ENCODE data around the gene DPYSL5.

The DPYSL5 gene

DNA sequence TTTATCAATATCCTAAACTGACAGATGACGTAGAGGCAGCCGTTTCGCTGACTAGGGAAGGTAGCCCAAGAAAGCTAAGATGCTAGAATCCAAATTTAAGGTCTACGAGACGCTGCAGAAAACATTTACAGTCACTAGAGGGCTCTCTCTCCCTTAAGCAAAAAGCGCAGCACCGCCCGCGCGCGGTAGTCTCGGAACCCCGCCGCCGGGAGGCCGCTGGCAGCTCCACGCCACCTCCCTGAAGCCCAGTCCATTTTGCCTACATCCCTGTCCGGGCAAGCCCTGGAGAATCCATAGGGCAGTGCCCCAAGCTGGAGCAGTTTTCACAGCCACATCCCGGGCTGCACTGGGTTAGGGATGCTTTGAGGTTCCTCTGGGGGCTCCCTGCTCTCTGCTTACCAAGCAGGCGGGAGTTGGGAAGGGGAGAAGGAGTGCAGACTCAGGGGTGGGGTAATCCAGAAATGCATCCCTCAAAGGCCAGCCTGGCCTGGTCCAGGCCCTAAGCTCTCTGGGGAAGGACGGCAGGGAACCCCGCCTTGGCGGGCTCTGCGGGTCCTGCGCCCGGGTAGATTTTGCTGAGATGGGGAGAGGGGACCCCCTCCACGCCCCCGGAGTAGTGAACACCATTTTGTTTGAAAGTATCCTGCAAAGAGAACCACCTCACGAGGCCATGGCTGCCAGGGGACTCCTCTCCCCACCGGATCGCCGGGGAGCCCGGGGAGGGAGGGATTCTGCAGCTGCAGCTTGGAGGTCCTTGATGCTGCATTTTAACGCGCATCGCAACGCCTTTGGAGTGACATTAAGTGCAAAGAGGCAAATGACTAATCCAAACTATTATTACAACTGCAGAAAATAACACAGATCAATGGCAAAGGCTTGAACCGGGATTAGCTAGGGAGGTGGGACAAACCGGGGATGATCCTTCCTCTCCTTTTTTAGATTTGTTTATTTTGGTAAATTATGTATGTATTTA, 1.3 kb upstream of the DPYSL5 start:
- peak; percentile 90 for DNase-seq

DNA sequence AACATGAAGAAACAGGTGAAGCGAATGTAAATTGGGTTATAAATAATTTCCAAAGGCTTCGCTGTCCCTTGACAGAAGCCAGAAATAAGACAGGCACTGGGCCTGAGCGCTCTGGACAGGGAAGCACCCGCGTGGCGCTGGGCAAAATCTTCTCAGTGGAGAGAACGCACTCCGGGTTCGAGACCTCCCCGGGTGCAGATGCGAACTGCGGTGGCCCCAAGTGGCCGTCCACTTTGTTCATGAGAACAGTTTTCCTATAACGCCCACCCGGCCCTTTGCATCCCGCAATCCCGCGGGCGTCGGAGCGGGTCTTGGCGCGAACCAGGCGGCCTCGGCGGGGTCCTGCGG, 651 bp upstream of the DPYSL5 start:
- peak; percentile 57 for DNase-seq

DNA sequence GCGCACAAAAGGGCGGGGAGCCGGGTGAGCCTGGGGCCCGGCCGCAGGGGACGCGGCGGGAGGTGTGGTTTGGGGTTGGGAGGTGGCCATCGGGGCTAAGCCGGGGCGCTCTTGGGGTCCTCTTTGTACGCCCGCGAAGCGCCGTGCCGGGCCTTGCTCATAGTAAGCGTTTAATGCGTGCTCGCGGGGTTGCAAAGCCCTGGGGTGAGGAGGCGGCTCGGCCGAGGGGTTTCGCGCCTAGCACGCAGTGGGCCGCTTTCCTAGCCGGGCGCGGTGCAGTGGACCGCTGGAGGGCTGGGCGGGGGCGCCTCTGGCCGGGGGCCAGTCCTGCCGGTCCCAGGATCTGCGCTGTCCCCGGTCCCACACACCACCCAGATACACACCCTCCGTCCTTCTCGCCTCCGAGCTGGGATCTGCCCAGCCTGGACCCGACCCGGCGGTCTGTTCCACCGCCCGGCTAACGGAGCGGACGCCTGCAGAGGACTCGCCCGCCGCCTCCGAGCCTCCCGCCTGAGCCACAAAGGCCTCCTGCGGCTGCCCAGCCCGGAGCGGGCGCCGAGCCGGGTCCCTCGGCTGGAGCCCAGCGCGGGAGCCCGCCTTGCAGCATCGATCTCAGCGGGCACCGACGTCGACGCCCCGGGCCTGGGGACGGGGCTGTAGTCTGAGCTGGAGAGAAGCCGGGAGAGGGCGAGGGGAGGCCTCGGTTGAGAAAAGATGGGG, 564 bp downstream of the DPYSL5 start:
- peak; percentile 69 for DNase-seq

DNA sequence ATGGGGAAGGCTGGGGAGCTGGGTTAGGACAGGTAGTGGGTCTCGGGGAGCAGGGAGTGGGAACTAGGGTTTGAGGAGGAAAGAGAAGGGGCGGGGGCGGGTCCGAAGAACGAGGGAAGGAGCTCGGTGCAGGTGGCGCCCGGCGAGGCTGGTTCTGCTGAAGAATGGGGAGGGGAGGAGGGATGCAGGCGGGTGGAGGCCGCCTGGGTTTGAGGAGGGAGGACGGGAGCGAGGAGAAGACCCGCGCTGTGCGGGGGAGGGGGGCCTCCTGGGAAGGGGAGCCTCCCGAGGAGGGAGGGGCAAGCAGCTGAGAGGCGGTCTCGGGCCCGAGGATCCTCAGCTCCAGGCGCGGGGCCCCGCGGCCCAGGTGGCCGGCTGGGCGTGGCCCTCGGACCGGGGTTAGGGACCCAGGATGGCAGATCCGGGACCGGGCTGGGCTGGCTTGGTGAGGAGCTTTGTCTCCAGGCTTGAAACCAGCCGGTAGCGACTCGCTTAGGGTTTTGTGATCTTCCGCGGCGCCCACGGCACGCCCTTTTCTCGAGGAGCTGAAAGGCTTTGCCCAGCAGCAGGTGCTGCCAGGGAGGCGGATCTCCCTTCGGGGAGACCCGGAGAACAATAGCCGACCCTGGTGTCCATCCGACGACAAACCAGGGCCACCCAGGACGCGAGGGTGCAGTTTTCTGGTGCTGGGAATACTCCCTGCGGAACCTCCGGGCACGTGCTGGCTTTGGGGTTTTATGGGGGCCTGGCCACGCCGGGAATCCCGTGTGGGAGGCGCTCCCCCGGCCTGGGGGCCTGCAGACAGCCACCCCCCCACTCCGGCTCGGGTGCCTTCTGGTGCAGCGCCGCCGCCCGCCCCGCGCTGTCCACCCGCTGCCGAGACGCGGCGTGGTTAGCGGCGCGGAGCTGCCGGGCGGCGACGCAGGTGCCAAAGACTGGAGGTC, 1.4 kb downstream of the DPYSL5 start:
- peak; percentile 65 for DNase-seq

DNA sequence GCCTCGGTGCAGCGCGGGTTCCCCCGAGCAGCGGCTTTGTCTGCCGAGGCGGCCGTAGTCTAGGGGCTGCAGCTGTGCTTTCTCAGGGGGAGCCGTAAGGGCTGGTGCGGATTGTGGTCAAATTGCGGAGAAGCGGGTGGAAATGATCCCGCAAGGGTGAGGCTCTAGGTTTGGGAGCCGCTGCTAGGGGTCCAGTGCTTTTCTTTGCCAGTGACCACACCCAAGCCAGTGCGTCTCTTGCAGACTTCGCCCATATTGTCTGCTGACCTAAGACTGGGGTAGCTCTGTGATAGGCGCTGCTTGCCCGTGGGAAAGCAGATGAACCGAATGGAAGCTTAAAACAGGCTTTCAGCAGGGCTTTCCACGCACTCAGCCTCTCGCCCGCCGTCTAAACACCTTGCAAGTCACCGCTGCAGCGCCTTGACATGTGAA, 2.1 kb downstream of the DPYSL5 start:
- peak; percentile 25 for DNase-seq

DNA sequence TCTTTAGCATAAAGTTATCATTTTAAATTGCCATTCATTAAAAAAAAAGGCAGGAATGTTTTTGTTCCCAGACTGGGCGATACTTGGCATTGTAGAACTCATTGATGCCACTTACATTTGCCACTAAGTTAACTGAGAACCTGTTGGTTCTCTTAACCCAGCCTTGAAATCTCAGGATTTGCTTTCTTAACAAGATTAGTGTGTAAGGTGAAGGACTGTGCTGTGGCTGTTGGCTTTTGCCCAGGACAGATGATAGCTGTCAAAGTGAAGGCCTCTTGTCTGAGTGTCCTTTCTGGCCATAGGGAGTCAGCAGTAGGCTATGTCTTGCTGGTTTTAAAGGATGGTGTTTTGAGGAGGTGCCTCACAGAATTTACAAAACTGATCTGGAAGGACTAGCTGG, 2.6 kb downstream of the DPYSL5 start:
- peak; percentile 19 for DNase-seq

DNA sequence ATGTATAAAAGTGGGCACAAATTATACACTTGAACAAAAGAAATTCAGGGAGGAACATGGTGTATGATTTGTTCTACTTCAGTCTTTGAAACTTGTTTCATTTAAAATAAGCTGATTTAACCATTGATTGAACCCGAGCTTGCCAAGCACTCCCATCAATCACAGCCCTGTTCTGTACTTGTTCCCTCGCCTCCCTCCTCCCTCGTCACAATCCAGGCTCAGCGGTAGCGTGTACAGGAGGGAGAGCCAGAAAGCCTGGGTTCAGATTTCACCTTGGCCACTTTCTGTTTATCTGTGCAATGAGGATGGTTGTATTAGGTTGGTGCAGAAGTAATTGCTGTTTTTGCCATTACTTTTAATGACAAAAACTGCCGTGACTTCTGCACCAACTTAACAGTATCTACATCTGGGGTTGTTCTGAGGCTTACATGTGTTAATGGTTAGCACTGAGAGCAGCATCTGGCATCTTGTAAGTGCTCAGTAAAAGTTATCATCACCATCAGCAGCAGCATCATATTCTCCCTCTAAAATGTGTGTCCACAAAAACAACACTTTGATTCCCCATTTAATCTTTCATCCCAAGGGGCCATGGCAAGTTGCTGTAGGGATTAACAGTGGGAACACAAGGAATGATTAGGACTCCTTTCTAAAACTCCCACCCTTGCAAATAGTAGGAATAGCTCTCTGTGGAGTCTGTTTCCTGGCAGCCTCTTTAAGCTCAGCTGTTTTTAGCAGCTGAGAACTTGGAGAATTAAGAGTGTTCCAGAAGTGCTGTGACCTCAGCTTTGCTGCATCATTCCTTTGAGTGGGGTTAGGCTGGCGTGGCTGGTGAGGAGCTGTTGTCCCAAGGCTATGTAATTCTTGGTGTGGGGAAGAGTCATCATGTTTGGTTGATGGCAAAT, 4.7 kb downstream of the DPYSL5 start:
- no peak for DNase-seq

DNA sequence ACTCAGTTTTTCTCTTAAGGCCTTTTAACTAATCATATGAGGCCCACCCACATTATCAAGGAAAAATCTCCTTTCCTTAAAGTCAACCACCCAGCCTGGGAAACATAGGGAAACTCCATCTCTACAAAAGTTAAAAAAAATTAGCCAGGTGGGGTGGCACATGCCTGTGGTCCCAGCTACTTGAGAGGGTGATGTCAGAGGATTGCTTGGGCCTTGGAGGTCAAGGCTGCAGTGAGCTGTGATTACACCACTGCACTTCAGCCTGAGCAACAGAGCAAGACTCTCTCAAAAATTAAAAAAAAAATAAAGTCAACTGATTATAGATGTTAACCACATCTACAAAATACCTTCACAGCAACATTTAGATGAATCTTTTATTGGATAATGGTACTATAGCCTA, 5.8 kb downstream of the DPYSL5 start:
- no peak for DNase-seq

DNA sequence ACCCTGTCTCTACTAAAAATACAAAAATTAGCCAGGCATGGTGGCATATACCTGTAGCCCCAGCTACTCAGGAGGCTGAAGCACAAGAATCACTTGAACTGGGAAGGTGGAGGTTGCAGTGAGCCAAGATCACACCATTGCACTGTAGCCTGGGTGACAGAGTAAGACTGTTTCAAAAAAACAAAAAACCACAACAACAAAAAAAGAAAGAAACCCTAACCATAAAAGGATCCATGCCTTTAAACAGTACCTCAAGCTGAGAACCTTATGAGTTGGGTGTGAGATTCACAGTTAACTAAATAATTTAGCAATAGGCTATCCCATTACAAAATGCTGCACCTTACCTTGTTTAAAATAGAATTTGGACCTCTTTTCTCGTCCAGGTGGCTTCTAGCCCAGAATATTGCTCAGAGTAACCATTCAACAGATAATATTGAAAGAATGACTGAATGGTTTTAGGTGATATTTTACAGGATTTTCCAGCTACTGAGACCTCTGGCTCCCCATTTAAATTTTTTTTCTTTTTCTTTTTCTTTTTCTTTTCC, 6.4 kb downstream of the DPYSL5 start:
- no peak for DNase-seq

DNA sequence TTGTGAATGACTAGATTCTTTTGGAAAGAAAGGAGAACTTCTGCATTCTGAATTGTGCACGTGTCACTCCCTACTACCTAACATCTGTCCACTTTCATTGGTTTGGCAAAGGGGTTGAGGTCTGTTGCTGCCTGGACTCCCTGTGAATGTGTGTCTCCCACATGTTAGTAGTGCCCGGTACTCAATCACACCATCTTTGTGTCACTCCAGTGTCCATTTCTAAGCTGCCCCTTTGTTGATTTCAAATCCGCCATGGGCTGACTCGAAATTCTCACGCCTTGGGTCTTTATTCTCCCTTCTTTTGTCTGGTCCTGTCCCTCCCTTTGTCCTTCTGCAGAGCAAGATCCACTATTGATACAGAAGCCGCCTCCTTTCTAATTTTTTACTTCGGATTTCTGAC, 7.5 kb downstream of the DPYSL5 start:
- no peak for DNase-seq

DNA sequence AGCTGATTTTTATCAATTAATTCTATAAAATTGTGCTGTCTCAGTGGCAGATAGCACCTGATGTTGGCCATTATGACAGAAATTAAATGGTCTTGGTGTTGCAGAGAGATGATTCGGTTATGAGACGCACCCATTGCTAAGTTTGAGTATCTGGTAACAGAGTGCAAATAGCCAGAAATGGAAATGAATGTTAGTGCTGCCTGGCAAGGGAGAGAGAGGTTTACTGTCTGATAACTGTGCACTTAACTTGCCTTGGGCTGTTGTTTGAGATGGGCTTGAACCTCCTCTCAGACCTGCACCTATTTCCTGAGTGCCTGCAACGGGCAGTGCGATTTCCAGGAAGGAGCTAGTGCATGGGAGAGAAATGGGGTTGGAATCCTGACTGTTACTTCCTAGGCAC, 11.7 kb downstream of the DPYSL5 start:
- DNase-seq: no peak

DNA sequence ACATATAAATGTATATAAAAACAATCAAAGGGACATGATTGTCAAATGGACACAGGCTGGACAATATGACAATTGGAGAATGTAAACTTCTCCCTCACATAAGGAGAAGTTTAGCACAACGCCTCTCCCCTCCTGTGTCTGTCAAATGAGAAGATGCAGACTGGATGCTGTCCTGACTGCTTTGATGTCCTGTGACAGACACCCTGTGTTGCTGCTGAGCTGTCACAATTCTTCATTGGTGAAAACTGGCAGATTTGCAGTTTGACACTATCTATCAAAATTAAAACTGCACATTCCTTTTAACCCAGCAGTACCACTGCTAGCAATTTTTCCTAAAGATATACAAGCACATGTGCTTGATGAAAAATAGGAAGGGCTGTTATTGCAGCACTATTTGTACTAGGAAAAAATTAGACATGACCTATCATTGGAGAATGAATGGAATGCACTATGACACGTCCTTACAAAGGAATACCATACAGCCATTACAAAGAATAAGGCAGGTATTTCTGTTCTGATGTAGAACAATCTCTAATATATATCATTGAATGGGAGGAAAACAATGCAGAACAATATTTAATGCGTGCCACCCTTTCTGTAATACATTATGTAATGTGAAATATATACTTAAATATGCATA, 12.4 kb downstream of the DPYSL5 start:
- DNase-seq: no peak

DNA sequence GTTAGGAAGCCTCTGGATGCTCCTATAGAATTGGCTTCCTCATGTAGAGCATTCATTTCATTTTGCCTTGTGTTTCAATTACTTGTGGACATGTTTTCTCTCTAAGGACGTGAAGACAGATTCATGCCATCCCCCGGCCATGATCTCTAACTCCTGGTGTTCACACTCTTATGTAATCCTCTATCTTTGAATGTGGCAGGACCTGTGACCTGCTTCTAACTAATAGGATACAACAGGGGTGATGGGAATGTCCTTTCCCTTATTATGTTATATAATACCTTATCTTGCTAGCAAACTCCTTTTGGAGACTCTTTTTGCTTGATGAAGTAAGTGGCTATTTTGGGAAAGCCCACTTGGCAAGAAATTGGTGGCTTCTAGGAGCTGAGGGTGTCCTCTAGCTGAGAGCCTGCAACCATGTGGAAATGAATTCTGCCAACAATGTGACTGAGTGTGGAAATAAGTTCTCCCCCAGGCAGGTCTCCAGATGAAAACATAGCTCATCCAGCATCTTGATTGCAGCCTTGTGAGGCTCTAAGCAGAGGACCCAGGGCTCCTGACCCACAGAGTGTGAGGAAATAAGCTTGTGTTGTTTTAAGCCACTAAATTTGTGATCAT, 13.8 kb downstream of the DPYSL5 start:
- no peak for DNase-seq

DNA sequence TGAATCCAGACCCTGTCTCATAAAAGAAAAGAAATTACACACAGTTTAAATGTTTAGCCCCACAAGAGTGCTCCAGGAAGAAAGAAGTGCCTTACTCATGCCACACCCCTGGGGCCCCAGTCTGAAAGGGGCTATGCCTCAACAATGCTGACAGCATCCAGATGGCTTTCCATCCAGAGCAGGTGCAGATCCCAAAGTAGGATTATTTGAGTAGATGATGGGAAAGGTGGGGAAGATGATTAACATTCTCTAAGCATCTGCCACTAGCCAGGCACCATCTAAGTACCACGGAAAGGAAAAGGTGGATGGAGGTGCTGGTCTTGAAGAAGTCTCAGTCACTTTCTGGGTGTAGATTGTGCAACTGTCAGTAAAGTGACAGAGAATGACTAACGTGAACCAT, 16.3 kb downstream of the DPYSL5 start:
- DNase-seq: no peak

DNA sequence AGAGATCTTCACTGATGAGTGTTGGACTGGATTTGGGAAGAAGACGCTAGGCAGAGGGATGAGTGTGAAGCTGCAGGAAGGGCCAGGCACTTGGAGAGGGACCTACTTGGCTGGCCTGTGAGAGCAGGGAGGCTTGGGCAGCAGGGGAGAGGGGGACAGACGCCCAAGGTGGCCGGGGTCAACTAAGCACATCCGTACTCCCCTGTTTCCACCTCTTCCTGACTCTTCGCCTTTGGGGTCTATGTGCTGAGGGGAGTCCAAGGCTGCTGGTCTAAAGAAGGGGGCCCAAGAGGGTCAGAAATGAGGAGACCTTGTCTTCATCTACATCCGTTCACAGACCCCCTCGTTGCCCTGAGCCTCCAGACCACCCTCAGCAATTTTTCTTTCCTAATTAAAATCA, 16.7 kb downstream of the DPYSL5 start:
- no peak for DNase-seq

DNA sequence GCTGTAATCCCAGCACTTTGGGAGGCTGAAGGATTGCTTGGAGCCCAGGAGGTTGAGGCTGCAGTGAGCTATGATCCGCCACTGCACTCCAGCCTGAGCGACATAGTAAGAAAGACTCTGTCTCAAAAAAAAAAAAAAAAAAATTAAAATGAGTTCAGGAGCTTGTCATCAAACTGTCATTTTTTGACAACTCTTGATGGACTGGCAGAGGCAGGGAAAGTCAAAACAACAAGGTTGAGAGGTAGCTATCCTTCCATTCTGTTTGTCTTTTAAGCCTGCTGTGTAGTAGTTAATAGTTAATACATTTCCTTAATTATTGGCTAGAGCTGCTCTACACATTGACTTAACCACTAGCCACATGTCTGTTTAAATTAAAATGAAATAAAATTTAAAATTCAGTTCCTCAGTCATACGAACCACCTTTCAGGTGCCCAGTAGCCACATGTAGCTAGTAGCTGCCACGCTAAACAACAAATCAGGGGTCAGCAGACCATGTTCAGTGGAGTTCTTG, 22.7 kb downstream of the DPYSL5 start:
- DNase-seq: no peak

DNA sequence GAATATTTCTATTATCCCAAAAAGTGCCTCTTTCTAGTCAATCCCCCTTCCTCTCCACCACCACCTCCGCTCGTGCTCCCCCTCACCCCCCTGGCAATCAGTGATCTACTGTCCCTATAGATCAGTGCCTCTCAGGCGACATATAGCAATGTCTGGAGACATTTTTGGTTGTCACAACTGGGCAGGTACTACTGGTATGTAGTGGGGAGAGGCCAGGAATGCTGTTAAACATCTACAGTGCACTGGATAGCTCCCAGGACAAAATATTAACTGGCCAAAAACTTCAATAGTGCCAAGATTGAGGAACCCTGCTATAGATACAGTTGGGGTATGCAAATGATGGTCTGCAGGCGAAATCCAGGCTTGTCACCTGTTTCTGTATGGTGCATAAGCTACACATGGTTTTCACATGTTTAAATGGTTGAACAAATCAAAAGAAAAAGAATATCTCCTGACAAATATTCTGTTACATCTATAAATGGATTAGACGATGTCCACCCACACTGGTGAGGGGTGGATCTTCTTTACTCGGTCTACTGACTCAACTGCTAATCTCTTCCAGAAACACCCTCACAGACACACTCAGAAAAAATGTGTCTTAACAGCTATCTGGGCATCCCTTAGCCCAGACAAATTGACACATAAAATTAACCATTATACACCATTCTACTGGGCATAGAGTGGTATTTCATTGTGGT, 25.5 kb downstream of the DPYSL5 start:
- DNase-seq: no peak

DNA sequence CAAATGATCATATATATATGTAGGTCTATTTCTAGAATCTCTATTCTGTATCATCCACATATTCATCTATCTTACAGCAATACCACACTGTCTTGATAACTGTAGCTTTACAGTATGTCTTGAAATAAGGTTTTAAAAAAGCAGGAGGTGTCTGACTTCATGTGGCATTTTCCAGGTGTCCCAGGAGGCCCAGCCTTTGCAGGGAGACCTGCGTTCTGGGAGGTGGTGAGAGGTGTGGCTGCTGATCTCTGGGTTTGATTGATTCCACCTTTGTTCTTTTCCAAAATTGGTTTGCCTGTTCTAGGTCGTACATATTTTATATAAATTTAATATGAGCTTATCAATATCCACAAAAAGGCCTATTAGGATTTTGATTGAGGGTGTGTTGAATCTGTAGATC, 26.6 kb downstream of the DPYSL5 start:
- no peak for DNase-seq

DNA sequence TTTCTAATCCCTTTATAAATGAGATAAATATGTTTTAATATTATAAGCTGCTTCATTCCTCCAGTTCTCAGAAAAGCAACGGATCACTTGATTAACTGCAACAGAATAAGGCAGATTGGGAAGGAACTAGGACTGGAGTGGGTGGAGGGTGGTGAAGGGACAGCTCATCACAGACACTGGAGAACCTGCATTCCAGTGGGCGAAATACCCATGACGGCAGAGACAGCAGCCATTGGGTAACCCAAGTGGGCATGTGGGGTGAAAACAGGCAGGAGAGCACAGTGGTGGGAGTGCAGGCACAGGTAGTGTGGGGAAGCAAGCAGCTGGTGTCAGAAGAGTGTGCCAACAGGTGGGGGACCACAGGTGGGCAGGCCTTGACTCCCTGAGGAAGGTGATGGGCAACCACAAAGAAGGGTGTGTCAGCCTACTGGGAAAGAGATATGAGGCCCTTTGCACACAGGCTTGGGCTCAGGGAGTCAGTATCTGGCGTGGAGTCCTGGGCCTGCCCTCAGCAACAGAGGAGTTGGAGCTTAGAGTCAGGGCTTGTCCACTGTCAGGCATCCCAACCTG, 27.2 kb downstream of the DPYSL5 start:
- no peak for DNase-seq

DNA sequence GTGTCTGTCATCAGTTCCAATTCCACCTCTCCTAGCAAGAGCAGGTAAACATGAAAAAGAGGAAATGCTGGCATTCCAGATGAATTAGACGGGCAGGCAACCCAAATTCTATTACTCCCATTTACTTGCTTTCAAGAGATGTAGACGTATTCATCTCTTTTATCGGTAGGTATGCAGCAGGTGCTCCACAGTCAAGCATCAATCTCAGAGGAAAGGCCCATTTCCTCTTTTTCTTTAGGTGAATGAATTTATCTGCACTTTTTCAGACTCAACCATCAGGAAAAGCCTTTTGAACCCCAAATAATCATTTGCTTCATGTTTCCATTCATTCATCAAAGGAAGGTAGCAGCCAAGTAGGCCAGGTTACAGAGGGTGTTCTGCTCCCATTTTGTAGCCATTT, 27.9 kb downstream of the DPYSL5 start:
- DNase-seq: no peak
